ENCODE measurements around the gene TLK1.

TLK1 gene

GRCh38 chr2:171173087-171173486 lies 12.4 kb upstream of the TLK1 start:
- TF ChIP-seq ZNF8 (CRISPR knock-in tag; IDR thresholded peaks at IDR 0.05): no peak
- TF ChIP-seq, protein P1, sequence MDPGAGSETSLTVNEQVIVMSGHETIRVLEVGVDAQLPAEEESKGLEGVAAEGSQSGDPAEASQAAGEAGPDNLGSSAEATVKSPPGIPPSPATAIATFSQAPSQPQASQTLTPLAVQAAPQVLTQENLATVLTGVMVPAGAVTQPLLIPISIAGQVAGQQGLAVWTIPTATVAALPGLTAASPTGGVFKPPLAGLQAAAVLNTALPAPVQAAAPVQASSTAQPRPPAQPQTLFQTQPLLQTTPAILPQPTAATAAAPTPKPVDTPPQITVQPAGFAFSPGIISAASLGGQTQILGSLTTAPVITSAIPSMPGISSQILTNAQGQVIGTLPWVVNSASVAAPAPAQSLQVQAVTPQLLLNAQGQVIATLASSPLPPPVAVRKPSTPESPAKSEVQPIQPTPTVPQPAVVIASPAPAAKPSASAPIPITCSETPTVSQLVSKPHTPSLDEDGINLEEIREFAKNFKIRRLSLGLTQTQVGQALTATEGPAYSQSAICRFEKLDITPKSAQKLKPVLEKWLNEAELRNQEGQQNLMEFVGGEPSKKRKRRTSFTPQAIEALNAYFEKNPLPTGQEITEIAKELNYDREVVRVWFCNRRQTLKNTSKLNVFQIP (CRISPR knock-in tag; IDR thresholded peaks at IDR 0.05; ENCODE audit: borderline replicate concordance, low read depth): no peak
- TF ChIP-seq, protein P2, sequence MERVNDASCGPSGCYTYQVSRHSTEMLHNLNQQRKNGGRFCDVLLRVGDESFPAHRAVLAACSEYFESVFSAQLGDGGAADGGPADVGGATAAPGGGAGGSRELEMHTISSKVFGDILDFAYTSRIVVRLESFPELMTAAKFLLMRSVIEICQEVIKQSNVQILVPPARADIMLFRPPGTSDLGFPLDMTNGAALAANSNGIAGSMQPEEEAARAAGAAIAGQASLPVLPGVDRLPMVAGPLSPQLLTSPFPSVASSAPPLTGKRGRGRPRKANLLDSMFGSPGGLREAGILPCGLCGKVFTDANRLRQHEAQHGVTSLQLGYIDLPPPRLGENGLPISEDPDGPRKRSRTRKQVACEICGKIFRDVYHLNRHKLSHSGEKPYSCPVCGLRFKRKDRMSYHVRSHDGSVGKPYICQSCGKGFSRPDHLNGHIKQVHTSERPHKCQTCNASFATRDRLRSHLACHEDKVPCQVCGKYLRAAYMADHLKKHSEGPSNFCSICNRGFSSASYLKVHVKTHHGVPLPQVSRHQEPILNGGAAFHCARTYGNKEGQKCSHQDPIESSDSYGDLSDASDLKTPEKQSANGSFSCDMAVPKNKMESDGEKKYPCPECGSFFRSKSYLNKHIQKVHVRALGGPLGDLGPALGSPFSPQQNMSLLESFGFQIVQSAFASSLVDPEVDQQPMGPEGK (CRISPR knock-in tag; IDR thresholded peaks at IDR 0.05; ENCODE audit: borderline replicate concordance): no peak
- no peak for TF ChIP-seq TSHZ2 (CRISPR knock-in tag; IDR thresholded peaks at IDR 0.05)
- no peak for TF ChIP-seq ESRRG (CRISPR knock-in tag; IDR thresholded peaks at IDR 0.05)
- no peak for ATAC-seq

DNA sequence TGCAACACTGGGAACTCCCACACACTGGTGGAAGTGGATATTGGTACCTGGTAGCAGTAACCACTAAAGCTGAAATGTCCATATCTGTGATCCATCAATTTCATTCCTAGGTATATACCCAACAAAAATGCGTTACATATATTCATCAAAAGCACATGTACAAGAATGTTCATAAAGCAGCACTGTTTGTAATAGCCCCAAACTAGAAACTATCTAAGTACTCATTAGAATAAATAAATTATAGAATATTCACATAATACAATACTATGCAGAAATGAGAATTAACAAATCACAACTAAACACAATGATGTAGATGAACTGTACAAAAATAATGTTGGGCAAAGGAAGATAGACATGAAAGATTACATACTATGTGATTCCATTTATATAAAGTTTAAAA lies 11.1 kb upstream of the TLK1 start:
- TF ChIP-seq TSHZ2 (CRISPR knock-in tag; IDR thresholded peaks at IDR 0.05): no peak
- TF ChIP-seq, protein P1 (CRISPR knock-in tag; IDR thresholded peaks at IDR 0.05; ENCODE audit: borderline replicate concordance, low read depth): no peak
- no peak for TF ChIP-seq ISL1 (CRISPR knock-in tag; IDR thresholded peaks at IDR 0.05)
- TF ChIP-seq ZNF70 (CRISPR knock-in tag; IDR thresholded peaks at IDR 0.05): no peak
- TF ChIP-seq SNAI2 (CRISPR knock-in tag; IDR thresholded peaks at IDR 0.05): no peak
- TF ChIP-seq ZNF565 (CRISPR knock-in tag; conservative IDR thresholded peaks at IDR 0.05; ENCODE audit: low read depth): no peak
- TF ChIP-seq, protein P3, sequence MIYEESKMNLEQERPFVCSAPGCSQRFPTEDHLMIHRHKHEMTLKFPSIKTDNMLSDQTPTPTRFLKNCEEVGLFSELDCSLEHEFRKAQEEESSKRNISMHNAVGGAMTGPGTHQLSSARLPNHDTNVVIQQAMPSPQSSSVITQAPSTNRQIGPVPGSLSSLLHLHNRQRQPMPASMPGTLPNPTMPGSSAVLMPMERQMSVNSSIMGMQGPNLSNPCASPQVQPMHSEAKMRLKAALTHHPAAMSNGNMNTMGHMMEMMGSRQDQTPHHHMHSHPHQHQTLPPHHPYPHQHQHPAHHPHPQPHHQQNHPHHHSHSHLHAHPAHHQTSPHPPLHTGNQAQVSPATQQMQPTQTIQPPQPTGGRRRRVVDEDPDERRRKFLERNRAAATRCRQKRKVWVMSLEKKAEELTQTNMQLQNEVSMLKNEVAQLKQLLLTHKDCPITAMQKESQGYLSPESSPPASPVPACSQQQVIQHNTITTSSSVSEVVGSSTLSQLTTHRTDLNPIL (CRISPR knock-in tag; IDR thresholded peaks at IDR 0.05; ENCODE audit: low read depth): no peak
- no peak for TF ChIP-seq OSR1 (CRISPR knock-in tag; IDR thresholded peaks at IDR 0.05)
- no peak for TF ChIP-seq RARB (CRISPR knock-in tag; IDR thresholded peaks at IDR 0.05)
- no peak for TF ChIP-seq ZFP30 (CRISPR knock-in tag; IDR thresholded peaks at IDR 0.05)
- no peak for TF ChIP-seq ZC3H10 (CRISPR knock-in tag; IDR thresholded peaks at IDR 0.05)
- TF ChIP-seq TOX (CRISPR knock-in tag; IDR thresholded peaks at IDR 0.05; ENCODE audit: borderline replicate concordance): no peak
- TF ChIP-seq ZNF8 (CRISPR knock-in tag; IDR thresholded peaks at IDR 0.05): no peak
- no peak for TF ChIP-seq BACH2 (CRISPR knock-in tag; IDR thresholded peaks at IDR 0.05; ENCODE audit: borderline replicate concordance)

GRCh38 chr2:171169839-171170238 lies 9.1 kb upstream of the TLK1 start:
- no peak for ATAC-seq
- no peak for TF ChIP-seq ZNF70 (CRISPR knock-in tag; IDR thresholded peaks at IDR 0.05)
- no peak for TF ChIP-seq BACH2 (CRISPR knock-in tag; IDR thresholded peaks at IDR 0.05; ENCODE audit: borderline replicate concordance)
- TF ChIP-seq, protein P3 (CRISPR knock-in tag; IDR thresholded peaks at IDR 0.05; ENCODE audit: low read depth): no peak
- no peak for TF ChIP-seq ZNF8 (CRISPR knock-in tag; IDR thresholded peaks at IDR 0.05)
- no peak for TF ChIP-seq SNAI2 (CRISPR knock-in tag; IDR thresholded peaks at IDR 0.05)
- TF ChIP-seq ESRRG (CRISPR knock-in tag; IDR thresholded peaks at IDR 0.05): no peak
- TF ChIP-seq CSDC2 (CRISPR knock-in tag; IDR thresholded peaks at IDR 0.05): no peak
- no peak for TF ChIP-seq ARNTL (CRISPR knock-in tag; IDR thresholded peaks at IDR 0.05; ENCODE audit: borderline replicate concordance, low read depth)
- TF ChIP-seq, protein P1 (CRISPR knock-in tag; IDR thresholded peaks at IDR 0.05; ENCODE audit: borderline replicate concordance, low read depth): no peak
- no peak for TF ChIP-seq CSRNP3 (CRISPR knock-in tag; IDR thresholded peaks at IDR 0.05)
- no peak for TF ChIP-seq OSR1 (CRISPR knock-in tag; IDR thresholded peaks at IDR 0.05)
- no peak for TF ChIP-seq ZFP30 (CRISPR knock-in tag; IDR thresholded peaks at IDR 0.05)
- no peak for TF ChIP-seq RARB (CRISPR knock-in tag; IDR thresholded peaks at IDR 0.05)

More for the DNA sequence above, 11.1 kb upstream of the TLK1 start:
- ATAC-seq: no peak
